Endothelial cell of umbilical vein (primary cell): ENCODE measurements around the gene CHST8.

Experiments
- EZH2 ChIP-seq: IDR thresholded peaks from 2 replicates; pipeline ENCODE4 v1.6.1; 2012; ENCODE audit warnings: borderline replicate concordance, low read depth, mild to moderate bottlenecking, moderate library complexity, low read length, inconsistent platforms; ENCODE audit not compliant: severe bottlenecking
- FOS ChIP-seq: IDR thresholded peaks from 2 replicates; pipeline ENCODE4 v1.6.1; 2011; ENCODE audit warnings: mild to moderate bottlenecking, low read length, moderate library complexity, borderline replicate concordance; ENCODE audit not compliant: insufficient read depth
- JUN ChIP-seq: IDR thresholded peaks from 2 replicates; pipeline ENCODE4 v1.6.1; 2011; ENCODE audit warnings: borderline replicate concordance, low read depth; ENCODE audit not compliant: insufficient read length, insufficient read depth
- POLR2A ChIP-seq: IDR thresholded peaks from 2 replicates; pipeline ENCODE4 v1.6.1; 2012; ENCODE audit warnings: low read depth, mild to moderate bottlenecking, control low read depth, low read length
- POLR2AphosphoS5 ChIP-seq: IDR thresholded peaks from 2 replicates; pipeline ENCODE4 v1.6.1; 2012; ENCODE audit warnings: low read depth, mild to moderate bottlenecking, control low read depth, low read length, moderate library complexity; ENCODE audit not compliant: insufficient read depth
- TF ChIP-seq, protein P1 (sequence below), 2 donors: IDR thresholded peaks; 1 replicate in 1 of 2; 2 replicates in 1 of 2; pipeline ENCODE4 v1.5.1; 2011; ENCODE audit warnings: low read length in 2 of 2, mild to moderate bottlenecking in 2 of 2, moderate library complexity in 2 of 2, control low read depth in 1 of 2, inconsistent platforms in 1 of 2, low read depth in 1 of 2; ENCODE audit not compliant: insufficient read depth in 1 of 2; ENCODE audit errors: extremely low read depth in 1 of 2
- TF ChIP-seq, protein P2 (sequence below): IDR thresholded peaks from 2 replicates; pipeline ENCODE4 v1.6.1; 2011; ENCODE audit not compliant: insufficient read depth, insufficient read length

DNA sequence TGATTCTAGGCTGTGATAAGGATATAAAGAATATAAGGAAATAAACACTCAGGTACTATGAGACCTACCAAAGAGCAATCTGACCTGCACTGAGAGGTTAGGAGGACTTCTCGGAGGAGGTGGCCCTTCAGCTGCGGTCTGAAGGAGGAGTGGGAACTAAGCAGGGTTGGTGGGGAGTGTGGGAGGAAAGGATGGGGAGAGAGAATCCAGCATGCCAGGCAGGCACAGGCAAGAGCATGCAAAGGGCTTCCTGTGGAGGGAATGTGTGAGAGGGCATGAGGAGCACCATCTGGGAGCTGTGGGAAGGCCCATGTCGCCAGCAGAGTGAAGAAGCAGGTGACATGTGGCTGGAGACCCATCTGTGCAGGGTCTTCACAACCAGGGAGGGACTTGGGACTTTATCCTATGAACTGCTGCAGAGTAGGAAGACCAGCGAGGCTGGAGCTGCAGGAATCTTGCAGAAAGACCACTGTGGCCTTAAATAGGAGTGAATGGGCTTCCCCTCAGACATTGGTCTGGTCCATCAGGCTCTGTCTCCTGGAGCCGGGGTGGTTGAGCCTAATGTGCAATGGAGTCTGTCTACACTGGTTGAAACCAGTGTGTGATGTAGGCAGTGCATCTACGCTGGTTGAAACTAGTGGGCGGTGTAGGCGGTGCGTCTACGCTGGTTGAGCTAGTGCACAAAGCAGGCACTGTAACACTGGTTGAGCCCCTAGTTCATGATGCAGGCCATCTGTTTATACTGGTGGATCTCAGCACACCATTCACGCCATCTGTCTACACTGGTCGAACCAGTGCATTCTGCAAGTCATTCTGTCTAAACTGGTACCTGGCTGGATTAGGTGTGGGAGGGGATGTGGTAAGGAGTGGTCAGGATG lies 6.4 kb downstream of the CHST8 start:
- TF ChIP-seq, protein P1, sequence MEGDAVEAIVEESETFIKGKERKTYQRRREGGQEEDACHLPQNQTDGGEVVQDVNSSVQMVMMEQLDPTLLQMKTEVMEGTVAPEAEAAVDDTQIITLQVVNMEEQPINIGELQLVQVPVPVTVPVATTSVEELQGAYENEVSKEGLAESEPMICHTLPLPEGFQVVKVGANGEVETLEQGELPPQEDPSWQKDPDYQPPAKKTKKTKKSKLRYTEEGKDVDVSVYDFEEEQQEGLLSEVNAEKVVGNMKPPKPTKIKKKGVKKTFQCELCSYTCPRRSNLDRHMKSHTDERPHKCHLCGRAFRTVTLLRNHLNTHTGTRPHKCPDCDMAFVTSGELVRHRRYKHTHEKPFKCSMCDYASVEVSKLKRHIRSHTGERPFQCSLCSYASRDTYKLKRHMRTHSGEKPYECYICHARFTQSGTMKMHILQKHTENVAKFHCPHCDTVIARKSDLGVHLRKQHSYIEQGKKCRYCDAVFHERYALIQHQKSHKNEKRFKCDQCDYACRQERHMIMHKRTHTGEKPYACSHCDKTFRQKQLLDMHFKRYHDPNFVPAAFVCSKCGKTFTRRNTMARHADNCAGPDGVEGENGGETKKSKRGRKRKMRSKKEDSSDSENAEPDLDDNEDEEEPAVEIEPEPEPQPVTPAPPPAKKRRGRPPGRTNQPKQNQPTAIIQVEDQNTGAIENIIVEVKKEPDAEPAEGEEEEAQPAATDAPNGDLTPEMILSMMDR (IDR thresholded peaks at IDR 0.05; ENCODE audit: extremely low read depth in 1 of 2, insufficient read depth in 1 of 2, low read depth in 1 of 2, low read length in 2 of 2): no peak
- TF ChIP-seq POLR2A (no peak), JUN (no peak), EZH2 (no peak), POLR2AphosphoS5 (no peak), FOS (no peak)
- TF ChIP-seq, protein P2, sequence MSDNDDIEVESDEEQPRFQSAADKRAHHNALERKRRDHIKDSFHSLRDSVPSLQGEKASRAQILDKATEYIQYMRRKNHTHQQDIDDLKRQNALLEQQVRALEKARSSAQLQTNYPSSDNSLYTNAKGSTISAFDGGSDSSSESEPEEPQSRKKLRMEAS: no peak
